HG03342 (cell line): ENCODE results near the gene IRF2BP1.

ENCODE experiments used
- ATAC-seq: cut with Tn5 transposase; IDR thresholded peaks from one replicate; pipeline ENCODE4 v1.9.1; 2021; ENCODE audit warnings: mild to moderate bottlenecking, moderate library complexity; ENCODE audit not compliant: unreplicated experiment

The IRF2BP1 gene

GRCh38 chr19:45885556-45886426, at the start of gene IRF2BP1:
Gene IRF2BP1 (minus strand): TSS chr19:45886141. CDS start chr19:45885774, 367 bp downstream.
- peak; percentile 50 for ATAC-seq

- no peak for ATAC-seq
Observed at GRCh38 chr19:45935267-45935666, 49.3 kb upstream of the IRF2BP1 start.

GRCh38 chr19:45934551-45935230, 48.8 kb upstream of the IRF2BP1 start:
- no peak for ATAC-seq

GRCh38 chr19:45933759-45934158, 47.8 kb upstream of the IRF2BP1 start:
- no peak for ATAC-seq

GRCh38 chr19:45931055-45931454, 45.1 kb upstream of the IRF2BP1 start:
- ATAC-seq, result no peak

- ATAC-seq, result no peak
Observed at GRCh38 chr19:45929247-45929646, 43.3 kb upstream of the IRF2BP1 start.

GRCh38 chr19:45927565-45928261, 41.8 kb upstream of the IRF2BP1 start:
- peak; percentile 82 for ATAC-seq

GRCh38 chr19:45924891-45925447, 39.0 kb upstream of the IRF2BP1 start:
- ATAC-seq, result no peak

GRCh38 chr19:45922281-45922680, 36.3 kb upstream of the IRF2BP1 start:
- ATAC-seq, result no peak

GRCh38 chr19:45920458-45920857, 34.5 kb upstream of the IRF2BP1 start:
- no peak for ATAC-seq

GRCh38 chr19:45919678-45920077, 33.7 kb upstream of the IRF2BP1 start:
- no peak for ATAC-seq

GRCh38 chr19:45918721-45919120, 32.8 kb upstream of the IRF2BP1 start:
- no peak for ATAC-seq

GRCh38 chr19:45917421-45918091, 31.6 kb upstream of the IRF2BP1 start:
- no peak for ATAC-seq

- no peak for ATAC-seq
Observed at GRCh38 chr19:45913874-45914830, 28.2 kb upstream of the IRF2BP1 start, which contains the start of gene NANOS2. Gene NANOS2 (minus strand): TSS chr19:45914778. CDS start chr19:45914693, 85 bp downstream.

GRCh38 chr19:45911291-45911690, 25.4 kb upstream of the IRF2BP1 start:
- no peak for ATAC-seq

- no peak for ATAC-seq
Observed at GRCh38 chr19:45908956-45909355, 23.0 kb upstream of the IRF2BP1 start.

- no peak for ATAC-seq
Observed at GRCh38 chr19:45906221-45906620, 20.3 kb upstream of the IRF2BP1 start.

- no peak for ATAC-seq
Observed at GRCh38 chr19:45905011-45905410, 19.1 kb upstream of the IRF2BP1 start.
